HepG2 (cell line): ENCODE data around the gene ABCG1. TPM values are rescaled to one million over a fixed set of nuclear protein-coding genes. Genes with fewer than 3 reads are reported as not detected.

Experiments
- ATAC-seq: fragments of 200-7000 bp; cut with Tn5 transposase; 3 replicates; pipeline ENCODE4 v1.9.1; 2020; ENCODE audit warnings: mild to moderate bottlenecking, moderate library complexity
- BruUV-seq: library from RNA; stranded (reverse); fragments of 400-500 nt; replicated peaks from 2 replicates; lab custom pipeline; 2021; lab: Mats Ljungman, UMichigan
- CTCF ChIA-PET: fragments of 300-600 bp; formaldehyde crosslinking; extraction: SDS; loops from one replicate; lab custom pipeline; 2021; ENCODE audit warnings: low total read pairs, inconsistent platforms, low intra/inter-chr PET ratio; lab: Yijun Ruan, JAX
- POLR2A ChIA-PET: fragments of 350-600 bp; sonication (Branson Sonifier 250); formaldehyde crosslinking; loops from one replicate; lab custom pipeline; 2020; ENCODE audit warnings: antibody characterized with exemption, inconsistent platforms; lab: Yijun Ruan, JAX
- DNase-seq: peaks from one replicate; pipeline ENCODE4 v3.0.0-alpha.2; 2015; ENCODE audit warnings: low spot score
- FAIRE-seq: peaks from 3 replicates; lab custom pipeline; 2011; peaks lifted over from hg19 to GRCh38; lab: Jason Lieb, UNC
- H2AFZ ChIP-seq: one replicate; pipeline ENCODE4 v1.6.1; 2011; ENCODE audit warnings: low read length, inconsistent platforms
- H3K27ac ChIP-seq: fragments of 300-600 bp; 3 replicates; pipeline ENCODE4 v1.8.0; 2011; ENCODE audit warnings: mixed run types, mild to moderate bottlenecking, mixed read lengths, low read length, inconsistent platforms; ENCODE audit not compliant: insufficient read depth; ENCODE audit errors: extremely low read length
- H3K27me3 ChIP-seq, 2 experiments: fragments of 200-600 bp in 1 of 2; 2 replicates in 1 of 2; 3 replicates in 1 of 2; pipeline versions ENCODE4 v1.6.0 to v1.8.0; 2011; ENCODE audit warnings: low read length in 2 of 2, mild to moderate bottlenecking in 2 of 2, moderate library complexity in 2 of 2, inconsistent platforms in 1 of 2; ENCODE audit not compliant: insufficient read depth in 2 of 2, control insufficient read depth in 1 of 2
- H3K36me3 ChIP-seq, 2 experiments: fragments of 200-600 bp in 1 of 2; replicated peaks in 1 of 2; 2 replicates in 1 of 2; 3 replicates in 1 of 2; pipeline versions ENCODE4 v1.5.1 to v1.8.0; 2011; ENCODE audit warnings: low read length in 2 of 2, inconsistent platforms in 1 of 2; ENCODE audit not compliant: insufficient read depth in 2 of 2, control insufficient read depth in 1 of 2
- H3K4me1 ChIP-seq: 2 replicates; pipeline ENCODE4 v1.5.1; 2012; ENCODE audit warnings: low read length, inconsistent platforms; ENCODE audit not compliant: insufficient read depth
- H3K4me2 ChIP-seq: 2 replicates; pipeline ENCODE4 v1.6.0; 2011; ENCODE audit warnings: low read depth, low read length, inconsistent platforms
- H3K4me3 ChIP-seq, 3 experiments: fragments of 200-600 bp in 1 of 3; sonication (generic), shearing (Covaris generic) in 1 of 3; replicated peaks in 1 of 3; 2 replicates each; pipeline ENCODE4 v1.5.1; 2011 to 2016; ENCODE audit warnings: low read length in 3 of 3, inconsistent platforms in 2 of 3, low read depth in 2 of 3, mild to moderate bottlenecking in 2 of 3, control low read depth in 1 of 3, mixed read lengths in 1 of 3; ENCODE audit not compliant: insufficient read depth in 1 of 3
- H3K79me2 ChIP-seq: one replicate; pipeline ENCODE4 v1.6.1; 2011; ENCODE audit warnings: low read length, inconsistent platforms; ENCODE audit not compliant: insufficient read depth
- H3K9ac ChIP-seq: 2 replicates; pipeline ENCODE4 v1.6.0; 2011; ENCODE audit warnings: mild to moderate bottlenecking, low read depth, low read length, inconsistent platforms; ENCODE audit not compliant: insufficient read depth
- H3K9me3 ChIP-seq: 2 replicates; pipeline ENCODE4 v1.5.1; 2012; ENCODE audit warnings: mild to moderate bottlenecking, low read length
- H4K20me1 ChIP-seq: 2 replicates; pipeline ENCODE4 v1.6.0; 2011; ENCODE audit warnings: inconsistent platforms, mild to moderate bottlenecking, low read length, moderate library complexity; ENCODE audit not compliant: insufficient read depth
- AGO1 ChIP-seq: fragments of 200-400 bp; formaldehyde crosslinking; IDR thresholded peaks from 2 replicates; pipeline ENCODE4 v1.6.1; 2017; ENCODE audit warnings: mild to moderate bottlenecking, low read depth, low read length, moderate library complexity; ENCODE audit not compliant: poor library complexity, severe bottlenecking
- ARID3A ChIP-seq: IDR thresholded peaks from 2 replicates; pipeline ENCODE4 v1.6.1; 2012; ENCODE audit warnings: low read depth, low read length, improper control_type of control experiment
- FLYWCH1 ChIP-seq: sonication (generic); formaldehyde crosslinking; IDR thresholded peaks from 2 replicates; pipeline ENCODE4 v1.8.1; 2023; ENCODE audit warnings: mild to moderate bottlenecking, missing genetic modification reagents
- HNF1A ChIP-seq, 2 experiments: sonication (generic) in 1 of 2; formaldehyde crosslinking in 1 of 2; IDR thresholded peaks; 2 replicates each; pipeline versions ENCODE4 v1.4.0 to v1.6.1; 2016 to 2020; ENCODE audit warnings: borderline replicate concordance in 1 of 2, low read depth in 1 of 2, mild to moderate bottlenecking in 1 of 2, missing genetic modification reagents in 1 of 2
- ZNF276 ChIP-seq: sonication (generic); formaldehyde crosslinking; IDR thresholded peaks from 2 replicates; pipeline ENCODE4 v1.4.0; 2020; ENCODE audit warnings: mild to moderate bottlenecking, low read depth, missing genetic modification reagents
- ZNF879 ChIP-seq: sonication (generic); formaldehyde crosslinking; IDR thresholded peaks from 2 replicates; pipeline ENCODE4 v1.8.1; 2023; ENCODE audit warnings: missing genetic modification reagents
- WGBS: methylation state at CpG from one replicate; pipeline ENCODE4 v1.1.6; 2017; ENCODE audit warnings: low lambda C conversion rate; 5-methylcytosine and 5-hydroxymethylcytosine counted together
- in situ Hi-C: cut with HindIII; loops from 2 replicates; pipeline ENCODE4 v1.10.0; 2017; ENCODE audit warnings: low pct_unique_long_range_greater_than_20kb; ENCODE audit not compliant: extremely low pct_ligation_motif_present
- intact Hi-C: fragments of 100-400 bp; cut with micrococcal nuclease; formaldehyde crosslinking; loops from one replicate; pipeline ENCODE4 v1.10.0; 2022; ENCODE audit not compliant: unreplicated experiment
- polyA plus RNA-seq, 8 experiments: library from polyadenylated mRNA; depleted of rRNA in 3 of 8; stranded (reverse) in 7 of 8; unstranded in 1 of 8; fragments of >200 nt; fragmentation: Illumina TruSeq in 4 of 8; extraction: Trizol in 4 of 8; gene quantifications; 2 replicates each; pipeline versions ENCODE4 v1.2.1 to v1.2.3, GENCODE V29; 2011 to 2016; ENCODE audit warnings: low read depth in 4 of 8, missing spikeins in 1 of 8, mixed read lengths in 1 of 8; ENCODE audit not compliant: insufficient read depth in 1 of 8
- total RNA-seq, 5 experiments: library from RNA; depleted of rRNA; stranded (reverse); fragments of >200 nt; fragmentation: Illumina TruSeq; extraction: Trizol; gene quantifications; 2 replicates each; pipeline ENCODE4 v1.2.3, GENCODE V29; 2016; ENCODE audit warnings: low read depth in 1 of 5

ABCG1 gene
- total and polyA plus RNA-seq, 2 of the 13 experiments (the other 11 are each of a cell fraction or from before 2014, with no cell fraction given) = 0.04 TPM; not detected in 1

- Histone ChIP-seq H3K4me3 (no peak overlapping the region), H3K27me3 (peaks cover 0 to 25% of the 10 kb centered on the region in 2 experiments; a peak in 3 of 5 replicates), H3K9me3 (no peaks in the 10 kb centered on the region), H3K27ac (no peak overlapping the region), H3K79me2 (no peaks in the 10 kb centered on the region), H3K36me3 (no peaks in the 10 kb centered on the region), H3K9ac (no peak overlapping the region), H3K4me2 (no peak overlapping the region), H4K20me1 (no peaks in the 10 kb centered on the region), H3K4me1 (peaks cover 8% of the 10 kb centered on the region; the same call in 1 of the 2 replicates), H2AFZ (no peak overlapping the region)
- CTCF ChIA-PET = no interaction called here
- in situ Hi-C loops = no loop called here
- DNase-seq (no peak), FAIRE-seq (no peak), ATAC-seq (no peak)
- TF ChIP-seq FLYWCH1 (CRISPR knock-in tag) = no peak
- TF ChIP-seq AGO1 = no peak
- TF ChIP-seq ZNF276 (CRISPR knock-in tag) = no peak
- TF ChIP-seq HNF1A (IDR thresholded peaks at IDR 0.05; ENCODE audit: low read depth) = no peak
- TF ChIP-seq HNF1A (CRISPR knock-in tag; IDR thresholded peaks at IDR 0.05; ENCODE audit: borderline replicate concordance) = no peak
- no peak for TF ChIP-seq ZNF879 (CRISPR knock-in tag)
- TF ChIP-seq ARID3A = no peak
- 5% methylated on average over 6 of the region's 6 CpGs for WGBS
- intact Hi-C loops = no loop called here
- BruUV-seq = no TSS peak
- POLR2A ChIA-PET = no interaction called here
These were observed 23.4 kb upstream of the ABCG1 start for GRCh38 chr21:42195378-42196031.
